H9 (cell line): ENCODE results near the gene RFX1. TPM values are rescaled to one million over a fixed set of nuclear protein-coding genes. Genes with fewer than 3 reads are reported as not detected.

ENCODE experiments used
- DNase-seq: peaks from one replicate; pipeline ENCODE4 v3.0.0-alpha.2; 2017
- H2AFZ ChIP-seq: one replicate; pipeline ENCODE4 v1.6.1; 2013; ENCODE audit warnings: mild to moderate bottlenecking, low read length, control low read depth, moderate library complexity
- H2AK5ac ChIP-seq: 2 replicates; pipeline ENCODE4 v1.6.1; 2013; ENCODE audit warnings: low read length, control low read depth, mixed read lengths; ENCODE audit not compliant: insufficient read length
- H2BK120ac ChIP-seq: one replicate; pipeline ENCODE4 v1.6.1; 2013; ENCODE audit warnings: low read depth, mild to moderate bottlenecking, low read length, control low read depth, inconsistent platforms; ENCODE audit not compliant: poor library complexity, severe bottlenecking
- H2BK12ac ChIP-seq: 2 replicates; pipeline ENCODE4 v1.6.1; 2013; ENCODE audit warnings: low read length, control low read depth, mixed read lengths, low read depth; ENCODE audit not compliant: insufficient read length
- H2BK15ac ChIP-seq: 2 replicates; pipeline ENCODE4 v1.6.1; 2013; ENCODE audit warnings: low read depth, low read length, control low read depth
- H2BK20ac ChIP-seq: one replicate; pipeline ENCODE4 v1.6.1; 2013; ENCODE audit warnings: low read depth, mild to moderate bottlenecking, low read length, control low read depth, inconsistent platforms; ENCODE audit not compliant: poor library complexity, severe bottlenecking
- H2BK5ac ChIP-seq: 2 replicates; pipeline ENCODE4 v1.6.1; 2013; ENCODE audit warnings: low read length, control low read depth, mixed read lengths; ENCODE audit not compliant: insufficient read length
- H3K14ac ChIP-seq: 2 replicates; pipeline ENCODE4 v1.6.1; 2013; ENCODE audit warnings: low read length, control low read depth; ENCODE audit not compliant: insufficient read depth
- H3K18ac ChIP-seq: 2 replicates; pipeline ENCODE4 v1.6.1; 2013; ENCODE audit warnings: low read depth, mild to moderate bottlenecking, mixed read lengths, low read length, control low read depth; ENCODE audit not compliant: insufficient read length
- H3K23ac ChIP-seq: 2 replicates; pipeline ENCODE4 v1.6.1; 2013; ENCODE audit warnings: low read length, control low read depth, mixed read lengths, low read depth; ENCODE audit not compliant: insufficient read length
- H3K23me2 ChIP-seq: 2 replicates; pipeline ENCODE4 v1.6.1; 2013; ENCODE audit warnings: low read depth, mild to moderate bottlenecking, mixed read lengths, low read length, control low read depth; ENCODE audit not compliant: insufficient read length, poor library complexity, severe bottlenecking
- H3K27ac ChIP-seq: 2 replicates; pipeline ENCODE4 v1.5.1; 2013; ENCODE audit warnings: low read length, control low read depth, mixed read lengths, low read depth; ENCODE audit not compliant: insufficient read length
- H3K27me3 ChIP-seq: 2 replicates; pipeline ENCODE4 v1.6.1; 2013; ENCODE audit warnings: low read length, control low read depth, inconsistent platforms; ENCODE audit not compliant: insufficient read depth
- H3K4ac ChIP-seq: 2 replicates; pipeline ENCODE4 v1.6.1; 2013; ENCODE audit warnings: low read depth, mild to moderate bottlenecking, control low read depth, inconsistent platforms, low read length, moderate library complexity
- H3K4me1 ChIP-seq: 2 replicates; pipeline ENCODE4 v1.6.1; 2013; ENCODE audit warnings: low read length, control low read depth, inconsistent platforms; ENCODE audit not compliant: insufficient read depth
- H3K4me2 ChIP-seq: 2 replicates; pipeline ENCODE4 v1.6.1; 2013; ENCODE audit warnings: low read length, control low read depth, mixed read lengths; ENCODE audit not compliant: insufficient read length, insufficient read depth
- H3K56ac ChIP-seq: 2 replicates; pipeline ENCODE4 v1.6.1; 2013; ENCODE audit warnings: low read depth, mild to moderate bottlenecking, mixed read lengths, low read length, control low read depth; ENCODE audit not compliant: insufficient read length
- H3K79me1 ChIP-seq: 2 replicates; pipeline ENCODE4 v1.6.1; 2013; ENCODE audit warnings: low read depth, mild to moderate bottlenecking, moderate library complexity, low read length, control low read depth, inconsistent platforms; ENCODE audit not compliant: insufficient read depth, poor library complexity, severe bottlenecking
- H3K79me2 ChIP-seq: 2 replicates; pipeline ENCODE4 v1.6.1; 2013; ENCODE audit warnings: low read length, control low read depth, inconsistent platforms; ENCODE audit not compliant: insufficient read depth
- H3K9ac ChIP-seq: 2 replicates; pipeline ENCODE4 v1.6.1; 2013; ENCODE audit warnings: low read length, control low read depth, mixed read lengths; ENCODE audit not compliant: insufficient read length; ENCODE audit errors: extremely low read depth
- H3K9me3 ChIP-seq: one replicate; pipeline ENCODE4 v1.6.1; 2013; ENCODE audit warnings: low read depth, low read length, inconsistent platforms; ENCODE audit not compliant: control insufficient read depth
- H3T11ph ChIP-seq: one replicate; pipeline ENCODE4 v1.6.1; 2013; ENCODE audit warnings: mild to moderate bottlenecking, low read length, control low read depth, inconsistent platforms
- H4K20me1 ChIP-seq: one replicate; pipeline ENCODE4 v1.6.1; 2013; ENCODE audit not compliant: control insufficient read depth, insufficient read length, insufficient read depth
- H4K5ac ChIP-seq: 2 replicates; pipeline ENCODE4 v1.6.1; 2013; ENCODE audit warnings: low read depth, mild to moderate bottlenecking, mixed read lengths, low read length, control low read depth; ENCODE audit not compliant: insufficient read length
- H4K8ac ChIP-seq: replicated peaks from 2 replicates; pipeline ENCODE4 v1.6.1; 2013; ENCODE audit warnings: low read length, control low read depth, mixed read lengths, low read depth; ENCODE audit not compliant: insufficient read length
- H4K91ac ChIP-seq: 2 replicates; pipeline ENCODE4 v1.6.1; 2013; ENCODE audit warnings: low read depth, mild to moderate bottlenecking, moderate library complexity, mixed read lengths, low read length, control low read depth; ENCODE audit not compliant: insufficient read length
- H3K27ac Mint-ChIP-seq, 3 experiments: 2 replicates in 2 of 3; 3 replicates in 1 of 3; pipeline ENCODE4 v1.8.0; 2020 to 2021; ENCODE audit warnings: mixed read lengths in 3 of 3, mild to moderate bottlenecking in 1 of 3, moderate library complexity in 1 of 3
- H3K27me3 Mint-ChIP-seq: 2 replicates; pipeline ENCODE4 v1.8.0; 2021; ENCODE audit warnings: low read depth, mild to moderate bottlenecking, moderate library complexity, mixed read lengths
- H3K36me3 Mint-ChIP-seq, 3 experiments: 2 replicates in 2 of 3; 3 replicates in 1 of 3; pipeline ENCODE4 v1.8.0; 2020 to 2021; ENCODE audit warnings: low read depth in 3 of 3, mixed read lengths in 3 of 3; ENCODE audit not compliant: insufficient read depth in 1 of 3
- H3K4me1 Mint-ChIP-seq, 2 experiments: 2 replicates each; pipeline ENCODE4 v1.8.0; 2020; ENCODE audit warnings: mixed read lengths in 2 of 2
- H3K4me3 Mint-ChIP-seq, 2 experiments: 2 replicates in 1 of 2; 3 replicates in 1 of 2; pipeline ENCODE4 v1.8.0; 2020 to 2021; ENCODE audit warnings: mild to moderate bottlenecking in 2 of 2, mixed read lengths in 2 of 2, moderate library complexity in 1 of 2
- H3K9me3 Mint-ChIP-seq, 2 experiments: 2 replicates in 1 of 2; 3 replicates in 1 of 2; pipeline ENCODE4 v1.8.0; 2020; ENCODE audit warnings: mild to moderate bottlenecking in 2 of 2, mixed read lengths in 2 of 2, moderate library complexity in 1 of 2
- WGBS: extraction: QIAGEN DNeasy Blood & Tissue Kit; methylation state at CpG from one replicate; pipeline ENCODE4 v1.1.7; 2013; ENCODE audit warnings: missing lambda C conversion rate, low lambda C conversion rate, mixed read lengths; ENCODE audit not compliant: insufficient read length; ENCODE audit errors: extremely low coverage; 5-methylcytosine and 5-hydroxymethylcytosine counted together
- total RNA-seq: library from RNA; stranded (reverse); gene quantifications from 2 replicates; pipeline ENCODE4 v1.2.1, GENCODE V29; 2021
- TF ChIP-seq, protein P1 (sequence below): fragments of 200-600 bp; sonication (generic); conservative IDR thresholded peaks from 3 replicates; pipeline ENCODE4 v1.8.0; 2021; ENCODE audit warnings: antibody characterized with exemption, mild to moderate bottlenecking

The RFX1 gene
- total RNA-seq, 1 experiment from 2014 or later, result 21.4 TPM

GRCh38 chr19:13952154-13952930 lies 53.8 kb downstream of the RFX1 start, which contains the start of gene DCAF15:
TSS of gene DCAF15 (plus strand) at chr19:13952509. CDS start at chr19:13952513, 4 bp downstream.
- no peak within 1 kb of the TSS for H3T11ph ChIP-seq
- H3K9me3 ChIP-seq, result no peaks in the 10 kb centered on the region
- no peak within 1 kb of the TSS for H2BK20ac ChIP-seq
- no peak within 1 kb of the TSS for H4K91ac ChIP-seq
- no CpG with 5 or more reads among the region's 65 CpGs for WGBS
- H4K20me1 ChIP-seq, result no peaks in the 10 kb centered on the region
- no peaks in the 10 kb centered on the region for H3K27me3 ChIP-seq
- Mint-ChIP-seq H3K4me3 (peak within 1 kb of the TSS; percentile 86 to 92), H3K27ac (peak within 1 kb of the TSS; percentile 88 to 98 (median 95); a peak in 6 of 7 replicates), H3K9me3 (no peaks in the 10 kb centered on the region), H3K27me3 (peaks cover 2% of the 10 kb centered on the region; the same call in 1 of the 2 replicates), H3K36me3 (peaks cover 11 to 28% (median 25%) of the 10 kb centered on the region in 3 experiments; a peak in 5 of 7 replicates), H3K4me1 (peaks cover 9 to 12% of the 10 kb centered on the region in 2 experiments)
- H2BK15ac ChIP-seq, result no peak within 1 kb of the TSS
- no peak within 1 kb of the TSS for H3K56ac ChIP-seq
- TF ChIP-seq, protein P1, sequence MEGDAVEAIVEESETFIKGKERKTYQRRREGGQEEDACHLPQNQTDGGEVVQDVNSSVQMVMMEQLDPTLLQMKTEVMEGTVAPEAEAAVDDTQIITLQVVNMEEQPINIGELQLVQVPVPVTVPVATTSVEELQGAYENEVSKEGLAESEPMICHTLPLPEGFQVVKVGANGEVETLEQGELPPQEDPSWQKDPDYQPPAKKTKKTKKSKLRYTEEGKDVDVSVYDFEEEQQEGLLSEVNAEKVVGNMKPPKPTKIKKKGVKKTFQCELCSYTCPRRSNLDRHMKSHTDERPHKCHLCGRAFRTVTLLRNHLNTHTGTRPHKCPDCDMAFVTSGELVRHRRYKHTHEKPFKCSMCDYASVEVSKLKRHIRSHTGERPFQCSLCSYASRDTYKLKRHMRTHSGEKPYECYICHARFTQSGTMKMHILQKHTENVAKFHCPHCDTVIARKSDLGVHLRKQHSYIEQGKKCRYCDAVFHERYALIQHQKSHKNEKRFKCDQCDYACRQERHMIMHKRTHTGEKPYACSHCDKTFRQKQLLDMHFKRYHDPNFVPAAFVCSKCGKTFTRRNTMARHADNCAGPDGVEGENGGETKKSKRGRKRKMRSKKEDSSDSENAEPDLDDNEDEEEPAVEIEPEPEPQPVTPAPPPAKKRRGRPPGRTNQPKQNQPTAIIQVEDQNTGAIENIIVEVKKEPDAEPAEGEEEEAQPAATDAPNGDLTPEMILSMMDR, result no peak
- H3K23ac ChIP-seq, result no peak within 1 kb of the TSS
- H3K4ac ChIP-seq, result no peak within 1 kb of the TSS; the same call in 1 of the 2 replicates
- H3K9ac ChIP-seq, result peak within 1 kb of the TSS; percentile 89
- peak within 1 kb of the TSS; percentile 91 for H2BK5ac ChIP-seq
- peak within 1 kb of the TSS; percentile 98 for H2BK120ac ChIP-seq
- H3K18ac ChIP-seq, result peak within 1 kb of the TSS; percentile 100
- peak; percentile 100 for DNase-seq
- peaks cover 11% of the 10 kb centered on the region for H3K23me2 ChIP-seq
- peaks cover 8% of the 10 kb centered on the region for H3K79me1 ChIP-seq
- H2AFZ ChIP-seq, result no peak within 1 kb of the TSS
- H4K8ac ChIP-seq, result no peak within 1 kb of the TSS
- H3K79me2 ChIP-seq, result peaks cover 6% of the 10 kb centered on the region; the same call in 1 of the 2 replicates
- peak within 1 kb of the TSS; percentile 100 for H3K14ac ChIP-seq
- H3K4me2 ChIP-seq, result peak within 1 kb of the TSS; percentile 91
- no peak within 1 kb of the TSS for H2BK12ac ChIP-seq
- H2AK5ac ChIP-seq, result no peak within 1 kb of the TSS
- H3K4me1 ChIP-seq, result no peaks in the 10 kb centered on the region
- no peak within 1 kb of the TSS for H3K27ac ChIP-seq
- H4K5ac ChIP-seq, result no peak within 1 kb of the TSS
